ENCODE data around the gene ZSCAN9.

The ZSCAN9 gene

DNA sequence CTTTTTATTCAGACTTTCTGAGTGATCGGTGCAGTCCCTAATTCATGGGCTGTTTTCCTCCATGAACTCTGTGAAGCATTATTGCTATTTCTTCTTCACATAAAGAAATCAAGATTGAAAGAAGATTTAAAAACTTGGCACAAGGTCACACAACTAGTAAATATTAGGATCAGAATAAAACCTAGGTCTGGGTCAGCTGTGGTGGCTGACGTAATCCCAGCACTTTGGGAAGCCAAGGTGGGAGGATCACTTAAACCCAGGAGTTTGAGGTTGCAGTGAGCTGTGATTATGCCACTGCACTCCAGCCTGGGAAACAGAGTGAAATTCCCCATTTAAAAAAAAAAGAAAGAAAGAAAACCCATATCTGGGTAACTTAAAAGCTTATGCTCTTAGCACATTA is 1.4 kb downstream of the ZSCAN9 start:
- Histone ChIP-seq H3K27me3 (ENCODE audit: insufficient read depth, poor library complexity, severe bottlenecking) (no peaks in the 10 kb centered on the region), H3K4me3 (replicated peaks; ENCODE audit: insufficient read depth, low read length) (no peak overlapping the region), H3K27ac (replicated peaks) (no peak overlapping the region)
- no peak for TF ChIP-seq POLR2AphosphoS5 (IDR thresholded peaks at IDR 0.05; ENCODE audit: low read depth)
- no peak for TF ChIP-seq SPI1 (IDR thresholded peaks at IDR 0.05; ENCODE audit: borderline replicate concordance, low read depth)
- no peak for TF ChIP-seq CTCF (IDR thresholded peaks at IDR 0.05; ENCODE audit: insufficient read depth, low read length)
- no peak for TF ChIP-seq GABPA (IDR thresholded peaks at IDR 0.05; ENCODE audit: low read depth)
- DNase-seq (ENCODE audit: low read depth in 1 of 2, low spot score in 1 of 2) = no peak

DNA sequence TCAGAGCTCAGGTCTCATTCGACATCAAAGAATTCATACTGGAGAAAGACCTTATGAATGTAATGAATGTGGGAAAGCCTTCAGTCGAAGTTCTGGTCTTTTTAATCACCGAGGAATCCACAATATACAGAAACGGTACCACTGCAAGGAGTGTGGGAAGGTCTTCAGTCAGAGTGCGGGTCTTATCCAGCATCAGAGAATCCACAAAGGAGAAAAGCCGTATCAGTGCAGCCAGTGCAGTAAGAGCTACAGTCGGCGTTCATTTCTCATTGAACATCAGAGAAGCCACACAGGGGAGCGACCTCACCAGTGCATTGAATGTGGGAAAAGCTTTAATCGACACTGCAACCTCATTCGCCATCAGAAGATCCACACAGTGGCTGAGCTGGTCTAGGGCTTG is 7.7 kb downstream of the ZSCAN9 start:
- Histone ChIP-seq H3K27me3 (ENCODE audit: insufficient read depth, poor library complexity, severe bottlenecking) (no peaks in the 10 kb centered on the region), H3K27ac (replicated peaks) (no peak overlapping the region), H3K4me3 (replicated peaks; ENCODE audit: insufficient read depth, low read length) (no peak overlapping the region)
- DNase-seq (ENCODE audit: low read depth in 1 of 2, low spot score in 1 of 2) = no peak
- no peak for TF ChIP-seq CTCF (IDR thresholded peaks at IDR 0.05; ENCODE audit: insufficient read depth, low read length)
- no peak for TF ChIP-seq POLR2AphosphoS5 (IDR thresholded peaks at IDR 0.05; ENCODE audit: low read depth)
- no peak for TF ChIP-seq GABPA (IDR thresholded peaks at IDR 0.05; ENCODE audit: low read depth)
- TF ChIP-seq REST (IDR thresholded peaks at IDR 0.05; ENCODE audit: insufficient replicate concordance, low read depth) = no peak
- no peak for TF ChIP-seq SPI1 (IDR thresholded peaks at IDR 0.05; ENCODE audit: borderline replicate concordance, low read depth)

DNA sequence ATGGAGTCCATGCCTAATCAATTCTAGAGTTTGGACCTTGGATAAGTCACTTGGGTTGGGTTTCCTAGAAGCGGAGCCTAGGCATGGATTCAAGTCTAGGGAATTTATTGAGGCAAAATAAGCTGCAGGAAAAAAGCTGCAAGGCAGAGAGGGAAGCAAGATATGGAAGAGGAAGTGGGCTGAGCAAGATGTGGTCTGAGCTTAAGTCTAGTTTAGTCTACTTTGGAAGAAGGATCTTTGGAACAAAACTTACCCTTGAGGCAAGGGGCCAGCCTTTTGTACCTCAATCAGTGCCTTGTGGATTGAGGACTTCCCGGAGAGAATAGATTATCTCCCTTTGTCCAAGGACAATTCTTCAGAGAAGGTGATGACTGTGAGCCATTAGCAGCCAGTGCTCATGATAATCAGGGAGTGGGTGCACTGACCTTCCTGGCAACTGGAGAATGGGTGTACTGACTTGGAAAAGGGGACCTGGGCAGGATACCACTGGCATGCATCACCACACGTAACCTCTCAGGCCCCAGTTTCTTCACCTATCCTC is 10.9 kb downstream of the ZSCAN9 start:
- DNase-seq (ENCODE audit: low read depth in 1 of 2, low spot score in 1 of 2) = peak in 1 of 2 experiments; percentile 40
- TF ChIP-seq CTCF (IDR thresholded peaks at IDR 0.05; ENCODE audit: insufficient read depth, low read length) = no peak
- TF ChIP-seq SPI1 (IDR thresholded peaks at IDR 0.05; ENCODE audit: borderline replicate concordance, low read depth) = peak; percentile 92
- no peaks in the 10 kb centered on the region for H3K27me3 ChIP-seq (ENCODE audit: insufficient read depth, poor library complexity, severe bottlenecking)
- no peak overlapping the region for H3K4me3 ChIP-seq (replicated peaks; ENCODE audit: insufficient read depth, low read length)
- H3K27ac ChIP-seq (replicated peaks) = no peak overlapping the region

DNA sequence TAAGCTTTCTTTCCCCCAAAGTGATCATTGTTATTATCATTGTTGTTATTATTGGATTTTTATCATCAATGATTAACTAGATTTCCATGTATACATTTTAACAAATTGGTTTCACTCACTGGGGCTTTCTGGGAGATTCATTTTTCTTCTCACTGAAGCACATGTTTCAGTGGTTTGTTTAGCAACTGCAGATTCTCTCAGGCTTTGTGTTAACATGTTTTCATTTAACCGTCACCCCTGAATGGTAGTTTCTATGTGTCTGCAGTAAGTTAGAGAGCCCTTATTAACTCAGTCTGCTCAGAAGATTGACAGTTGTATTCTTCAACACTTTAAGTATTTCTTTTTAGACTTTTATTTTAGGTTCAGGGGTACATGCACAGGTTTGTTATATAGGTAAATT is 14.6 kb downstream of the ZSCAN9 start:
- TF ChIP-seq GABPA (IDR thresholded peaks at IDR 0.05; ENCODE audit: low read depth) (no peak), SPI1 (IDR thresholded peaks at IDR 0.05; ENCODE audit: borderline replicate concordance, low read depth) (no peak), REST (IDR thresholded peaks at IDR 0.05; ENCODE audit: insufficient replicate concordance, low read depth) (no peak), POLR2AphosphoS5 (IDR thresholded peaks at IDR 0.05; ENCODE audit: low read depth) (no peak), CTCF (IDR thresholded peaks at IDR 0.05; ENCODE audit: insufficient read depth, low read length) (no peak)
- Histone ChIP-seq H3K27me3 (ENCODE audit: insufficient read depth, poor library complexity, severe bottlenecking) (no peaks in the 10 kb centered on the region), H3K27ac (replicated peaks) (no peak overlapping the region), H3K4me3 (replicated peaks; ENCODE audit: insufficient read depth, low read length) (no peak overlapping the region)
- DNase-seq (ENCODE audit: low read depth in 1 of 2, low spot score in 1 of 2) = no peak

Measured in HL-60 (cell line).